HEK293 (cell line): ENCODE results near the gene AVP.

Experiments
- CTCF ChIA-PET: fragments of 350-600 bp; formaldehyde crosslinking; extraction: SDS; loops from one replicate; lab custom pipeline; 2021; ENCODE audit warnings: antibody characterized with exemption; lab: Yijun Ruan, JAX
- POLR2A ChIA-PET: fragments of 300-600 bp; formaldehyde crosslinking; extraction: SDS; loops from one replicate; lab custom pipeline; 2020; ENCODE audit warnings: antibody characterized with exemption, inconsistent platforms; lab: Yijun Ruan, JAX
- H3K27ac ChIP-seq: fragments of 200-500 bp; sonication (Bioruptor generic); 2 replicates; pipeline ENCODE4 v1.5.1; 2014; ENCODE audit warnings: low read depth, low read length, control low read depth, inconsistent platforms; ENCODE audit errors: extremely low read depth
- H3K36me3 ChIP-seq, 2 experiments: fragments of 200-500 bp in 1 of 2; sonication (Bioruptor generic) in 1 of 2; 1 replicate in 1 of 2; 2 replicates in 1 of 2; pipeline ENCODE4 v1.5.1; 2014 to 2017; ENCODE audit warnings: inconsistent platforms in 2 of 2, low read length in 2 of 2; ENCODE audit not compliant: control insufficient read depth in 2 of 2, insufficient read depth in 1 of 2
- H3K4me1 ChIP-seq: fragments of 200-500 bp; sonication (Bioruptor generic); 2 replicates; pipeline ENCODE4 v1.5.1; 2014; ENCODE audit warnings: mild to moderate bottlenecking, low read length, inconsistent platforms; ENCODE audit not compliant: control insufficient read depth, insufficient read depth
- H3K4me3 ChIP-seq: 2 replicates; pipeline ENCODE4 v1.5.1; 2011; ENCODE audit warnings: low read depth, mild to moderate bottlenecking, control low read depth, low read length, moderate library complexity
- H3K9me3 ChIP-seq: fragments of 200-500 bp; sonication (Bioruptor generic); 2 replicates; pipeline ENCODE4 v1.5.1; 2014; ENCODE audit warnings: low read depth, low read length, inconsistent platforms; ENCODE audit not compliant: control insufficient read depth, insufficient read depth
- BCL11A ChIP-seq: fragments of 450-650 bp; formaldehyde crosslinking; IDR thresholded peaks from 2 replicates; pipeline ENCODE4 v1.5.1; 2016; ENCODE audit warnings: low read depth, missing biosample characterization, missing genetic modification characterization
- EGR2 ChIP-seq: fragments of 450-650 bp; formaldehyde crosslinking; IDR thresholded peaks from 2 replicates; pipeline ENCODE4 v1.5.1; 2016; ENCODE audit warnings: low read depth, missing biosample characterization, missing genetic modification characterization
- GLI4 ChIP-seq: fragments of 450-650 bp; formaldehyde crosslinking; IDR thresholded peaks from 2 replicates; pipeline ENCODE4 v1.5.1; 2016; ENCODE audit warnings: missing biosample characterization, missing genetic modification characterization
- GLIS1 ChIP-seq: fragments of 450-650 bp; formaldehyde crosslinking; IDR thresholded peaks from 2 replicates; pipeline ENCODE4 v1.5.1; 2016; ENCODE audit warnings: missing biosample characterization, missing genetic modification characterization
- KLF8 ChIP-seq: fragments of 450-650 bp; formaldehyde crosslinking; IDR thresholded peaks from 2 replicates; pipeline ENCODE4 v1.5.1; 2016; ENCODE audit warnings: missing biosample characterization, missing genetic modification characterization
- PATZ1 ChIP-seq: fragments of 450-650 bp; formaldehyde crosslinking; IDR thresholded peaks from 2 replicates; pipeline ENCODE4 v1.5.1; 2016; ENCODE audit warnings: missing biosample characterization, missing genetic modification characterization
- PRDM1 ChIP-seq: fragments of 450-650 bp; formaldehyde crosslinking; IDR thresholded peaks from 2 replicates; pipeline ENCODE4; 2016; ENCODE audit warnings: missing biosample characterization, missing genetic modification characterization
- SCRT1 ChIP-seq: fragments of 450-650 bp; formaldehyde crosslinking; IDR thresholded peaks from 2 replicates; pipeline ENCODE4 v1.5.1; 2016; ENCODE audit warnings: missing biosample characterization, missing genetic modification characterization, borderline replicate concordance
- SP2 ChIP-seq: fragments of 450-650 bp; formaldehyde crosslinking; IDR thresholded peaks from 2 replicates; pipeline ENCODE4 v1.5.1; 2016; ENCODE audit warnings: missing biosample characterization, missing genetic modification characterization
- WT1 ChIP-seq: fragments of 450-650 bp; formaldehyde crosslinking; IDR thresholded peaks from 2 replicates; pipeline ENCODE4 v1.5.1; 2016; ENCODE audit warnings: missing biosample characterization, missing genetic modification characterization
- YY2 ChIP-seq: fragments of 450-650 bp; formaldehyde crosslinking; IDR thresholded peaks from 2 replicates; pipeline ENCODE4 v1.5.1; 2016; ENCODE audit warnings: missing biosample characterization, missing genetic modification characterization
- ZBTB17 ChIP-seq: fragments of 450-650 bp; formaldehyde crosslinking; IDR thresholded peaks from 2 replicates; pipeline ENCODE4 v1.5.1; 2016; ENCODE audit warnings: missing biosample characterization, missing genetic modification characterization
- ZBTB44 ChIP-seq: fragments of 450-650 bp; IDR thresholded peaks from 2 replicates; pipeline ENCODE4 v1.5.1; 2018; ENCODE audit warnings: missing biosample characterization, mild to moderate bottlenecking, missing genetic modification characterization
- ZBTB49 ChIP-seq: fragments of 450-650 bp; formaldehyde crosslinking; IDR thresholded peaks from 2 replicates; pipeline ENCODE4 v1.5.1; 2016; ENCODE audit warnings: missing biosample characterization, missing genetic modification characterization, low read depth
- ZBTB8A ChIP-seq: fragments of 450-650 bp; formaldehyde crosslinking; IDR thresholded peaks from 2 replicates; pipeline ENCODE4 v1.5.1; 2016; ENCODE audit warnings: missing biosample characterization, missing genetic modification characterization
- ZNF214 ChIP-seq: fragments of 450-650 bp; formaldehyde crosslinking; IDR thresholded peaks from 2 replicates; pipeline ENCODE4 v1.5.1; 2017; ENCODE audit warnings: missing biosample characterization, mild to moderate bottlenecking, missing genetic modification characterization, borderline replicate concordance
- ZNF26 ChIP-seq: fragments of 450-650 bp; formaldehyde crosslinking; IDR thresholded peaks from 2 replicates; pipeline ENCODE4 v1.5.1; 2016; ENCODE audit warnings: missing biosample characterization, missing genetic modification characterization
- ZNF48 ChIP-seq: fragments of 450-650 bp; formaldehyde crosslinking; IDR thresholded peaks from 2 replicates; pipeline ENCODE4 v1.5.1; 2016; ENCODE audit warnings: missing biosample characterization, missing genetic modification characterization
- ZNF501 ChIP-seq: fragments of 450-650 bp; formaldehyde crosslinking; IDR thresholded peaks from 2 replicates; pipeline ENCODE4 v1.5.1; 2016; ENCODE audit warnings: missing biosample characterization, missing genetic modification characterization
- ZNF518A ChIP-seq: fragments of 450-650 bp; formaldehyde crosslinking; conservative IDR thresholded peaks from 2 replicates; pipeline ENCODE4 v1.5.1; 2016; ENCODE audit warnings: low read depth, missing biosample characterization, missing genetic modification characterization
- ZNF623 ChIP-seq: fragments of 450-650 bp; formaldehyde crosslinking; IDR thresholded peaks from 2 replicates; pipeline ENCODE4 v1.5.1; 2016; ENCODE audit warnings: missing biosample characterization, missing genetic modification characterization
- ZNF768 ChIP-seq: fragments of 450-650 bp; formaldehyde crosslinking; IDR thresholded peaks from 2 replicates; pipeline ENCODE4 v1.5.1; 2018; ENCODE audit warnings: missing biosample characterization, mild to moderate bottlenecking, missing genetic modification characterization
- ZNF830 ChIP-seq: fragments of 450-650 bp; IDR thresholded peaks from 2 replicates; pipeline ENCODE4 v1.5.0; 2018; ENCODE audit warnings: missing biosample characterization, missing genetic modification characterization, low read depth, mild to moderate bottlenecking, moderate library complexity
- ZXDB ChIP-seq: fragments of 450-650 bp; formaldehyde crosslinking; IDR thresholded peaks from 2 replicates; pipeline ENCODE4 v1.5.1; 2016; ENCODE audit warnings: missing biosample characterization, missing genetic modification characterization

Gene AVP

GRCh38 chr20:3046677-3047462, 37.7 kb downstream of the AVP start:
- POLR2A ChIA-PET = interaction anchor here (0.6 to 1.5 kb wide), 2 partner anchors 192 to 196 kb away, joined by 4 to 7 read pairs; partner anchors contain the start of gene SLC4A11
- peak overlapping the region; percentile 97 for H3K27ac ChIP-seq
- CTCF ChIA-PET = interaction anchor here (0.7 to 0.9 kb wide), 2 partner anchors 203 to 246 kb away, joined by 3 to 4 read pairs; no protein-coding TSS in a partner anchor
- TF ChIP-seq ZNF214 (tag by site-specific recombination) (no peak), SCRT1 (peak; percentile 12; the same call in 1 of the 2 replicates), ZNF518A (tag by site-specific recombination) (no peak), ZNF830 (no peak), ZBTB44 (tag by site-specific recombination) (no peak), KLF8 (no peak), EGR2 (tag by site-specific recombination) (no peak), YY2 (tag by site-specific recombination) (no peak), SP2 (tag by site-specific recombination) (peak; percentile 70), GLI4 (tag by site-specific recombination) (no peak), PATZ1 (tag by site-specific recombination) (no peak), ZNF623 (tag by site-specific recombination) (no peak), PRDM1 (no peak), ZNF501 (tag by site-specific recombination) (no peak), ZNF48 (tag by site-specific recombination) (no peak), ZNF768 (tag by site-specific recombination) (no peak), ZBTB8A (peak; percentile 69), ZXDB (tag by site-specific recombination) (no peak), ZBTB17 (tag by site-specific recombination) (no peak), BCL11A (tag by site-specific recombination) (no peak), WT1 (tag by site-specific recombination) (no peak), ZBTB49 (tag by site-specific recombination) (no peak), ZNF26 (tag by site-specific recombination) (no peak), GLIS1 (tag by site-specific recombination) (no peak)

More at GRCh38 chr20:3046677-3047462, 37.7 kb downstream of the AVP start:
- peaks cover 25 to 32% of the 10 kb centered on the region in 2 experiments for H3K36me3 ChIP-seq
- H3K9me3 ChIP-seq = no peaks in the 10 kb centered on the region
- H3K4me3 ChIP-seq = peak overlapping the region; percentile 83
- H3K4me1 ChIP-seq = peaks cover 12% of the 10 kb centered on the region
